ENCODE measurements around the gene SPOP. TPM values are rescaled to one million over a fixed set of nuclear protein-coding genes. Genes with fewer than 3 reads are reported as not detected.

SPOP gene
- total RNA-seq, 1 experiment from 2014 or later = 53.4 TPM

GRCh38 chr17:49613182-49613800 is 64.6 kb downstream of the SPOP start:
- DNase-seq (ENCODE audit: low spot score) = no peak
- Histone ChIP-seq H3K36me3 (ENCODE audit: insufficient read depth, low read length, poor library complexity, severe bottlenecking) (peaks cover 14% of the 10 kb centered on the region), H3K4me1 (ENCODE audit: insufficient read depth, low read length, poor library complexity, severe bottlenecking) (peaks cover 11% of the 10 kb centered on the region), H3K4me3 (ENCODE audit: low read depth, low read length, poor library complexity, severe bottlenecking) (no peak overlapping the region), H3K9me3 (ENCODE audit: low read depth, low read length, poor library complexity, severe bottlenecking) (no peaks in the 10 kb centered on the region), H3K27ac (ENCODE audit: low read depth, low read length, poor library complexity, severe bottlenecking) (no peak overlapping the region), H3K27me3 (replicated peaks; ENCODE audit: insufficient read depth, low read depth, low read length, poor library complexity) (no peaks in the 10 kb centered on the region)
- BruUV-seq (replicated peaks) = no TSS peak
- TF ChIP-seq EZH2 (IDR thresholded peaks at IDR 0.05; ENCODE audit: borderline replicate concordance, low read depth, low read length, poor library complexity, severe bottlenecking) (no peak), CTCF (conservative IDR thresholded peaks at IDR 0.05; ENCODE audit: low read depth, low read length) (no peak)
- intact Hi-C loops (cut with micrococcal nuclease; ENCODE audit: unreplicated experiment) = no loop called here
- ChIA-PET CTCF (interaction anchor here (0.6 kb wide), 1 partner anchor 56 kb away, joined by 3 read pairs; no protein-coding TSS in a partner anchor), POLR2A (ENCODE audit: low non-redundant PET) (interaction anchor here (0.6 kb wide), 1 partner anchor 614 kb away, joined by 10 read pairs; no protein-coding TSS in a partner anchor)

- H3K4me3 ChIP-seq (ENCODE audit: low read depth, low read length, poor library complexity, severe bottlenecking) = no peak overlapping the region
- no peaks in the 10 kb centered on the region for H3K9me3 ChIP-seq (ENCODE audit: low read depth, low read length, poor library complexity, severe bottlenecking)
- H3K4me1 ChIP-seq (ENCODE audit: insufficient read depth, low read length, poor library complexity, severe bottlenecking) = peaks cover 11% of the 10 kb centered on the region
- peaks cover 14% of the 10 kb centered on the region for H3K36me3 ChIP-seq (ENCODE audit: insufficient read depth, low read length, poor library complexity, severe bottlenecking)
- intact Hi-C loops (cut with micrococcal nuclease; ENCODE audit: unreplicated experiment) = no loop called here
- no peaks in the 10 kb centered on the region for H3K27me3 ChIP-seq (replicated peaks; ENCODE audit: insufficient read depth, low read depth, low read length, poor library complexity)
- CTCF ChIA-PET = interaction anchor here (0.6 kb wide), 1 partner anchor 55 kb away, joined by 3 read pairs; no protein-coding TSS in a partner anchor
- no peak overlapping the region for H3K27ac ChIP-seq (ENCODE audit: low read depth, low read length, poor library complexity, severe bottlenecking)
- TF ChIP-seq EZH2 (IDR thresholded peaks at IDR 0.05; ENCODE audit: borderline replicate concordance, low read depth, low read length, poor library complexity, severe bottlenecking) = no peak
- TF ChIP-seq CTCF (conservative IDR thresholded peaks at IDR 0.05; ENCODE audit: low read depth, low read length) = no peak
- DNase-seq (ENCODE audit: low spot score) = no peak
- POLR2A ChIA-PET (ENCODE audit: low non-redundant PET) = interaction anchor here (0.6 kb wide), 1 partner anchor 614 kb away, joined by 10 read pairs; no protein-coding TSS in a partner anchor
- no TSS peak for BruUV-seq (replicated peaks)
Observed at GRCh38 chr17:49612726-49613125, 65.2 kb downstream of the SPOP start.

GRCh38 chr17:49610883-49611584 is 66.9 kb downstream of the SPOP start:
- no peaks in the 10 kb centered on the region for H3K9me3 ChIP-seq (ENCODE audit: low read depth, low read length, poor library complexity, severe bottlenecking)
- intact Hi-C loops (cut with micrococcal nuclease; ENCODE audit: unreplicated experiment) = no loop called here
- H3K36me3 ChIP-seq (ENCODE audit: insufficient read depth, low read length, poor library complexity, severe bottlenecking) = peaks cover 20% of the 10 kb centered on the region
- no peak overlapping the region for H3K27ac ChIP-seq (ENCODE audit: low read depth, low read length, poor library complexity, severe bottlenecking)
- peaks cover 11% of the 10 kb centered on the region for H3K4me1 ChIP-seq (ENCODE audit: insufficient read depth, low read length, poor library complexity, severe bottlenecking)
- DNase-seq (ENCODE audit: low spot score) = no peak
- H3K4me3 ChIP-seq (ENCODE audit: low read depth, low read length, poor library complexity, severe bottlenecking) = no peak overlapping the region
- TF ChIP-seq CTCF (conservative IDR thresholded peaks at IDR 0.05; ENCODE audit: low read depth, low read length) = no peak
- TF ChIP-seq EZH2 (IDR thresholded peaks at IDR 0.05; ENCODE audit: borderline replicate concordance, low read depth, low read length, poor library complexity, severe bottlenecking) = no peak
- ChIA-PET POLR2A (ENCODE audit: low non-redundant PET) (interaction anchor here (0.5 kb wide), 1 partner anchor 66 kb away, joined by 7 read pairs; no protein-coding TSS in a partner anchor), CTCF (no interaction called here)
- H3K27me3 ChIP-seq (replicated peaks; ENCODE audit: insufficient read depth, low read depth, low read length, poor library complexity) = no peaks in the 10 kb centered on the region
- BruUV-seq (replicated peaks) = no TSS peak

Measured in A673 (cell line).